ENCODE results near the gene DSP.

DNA sequence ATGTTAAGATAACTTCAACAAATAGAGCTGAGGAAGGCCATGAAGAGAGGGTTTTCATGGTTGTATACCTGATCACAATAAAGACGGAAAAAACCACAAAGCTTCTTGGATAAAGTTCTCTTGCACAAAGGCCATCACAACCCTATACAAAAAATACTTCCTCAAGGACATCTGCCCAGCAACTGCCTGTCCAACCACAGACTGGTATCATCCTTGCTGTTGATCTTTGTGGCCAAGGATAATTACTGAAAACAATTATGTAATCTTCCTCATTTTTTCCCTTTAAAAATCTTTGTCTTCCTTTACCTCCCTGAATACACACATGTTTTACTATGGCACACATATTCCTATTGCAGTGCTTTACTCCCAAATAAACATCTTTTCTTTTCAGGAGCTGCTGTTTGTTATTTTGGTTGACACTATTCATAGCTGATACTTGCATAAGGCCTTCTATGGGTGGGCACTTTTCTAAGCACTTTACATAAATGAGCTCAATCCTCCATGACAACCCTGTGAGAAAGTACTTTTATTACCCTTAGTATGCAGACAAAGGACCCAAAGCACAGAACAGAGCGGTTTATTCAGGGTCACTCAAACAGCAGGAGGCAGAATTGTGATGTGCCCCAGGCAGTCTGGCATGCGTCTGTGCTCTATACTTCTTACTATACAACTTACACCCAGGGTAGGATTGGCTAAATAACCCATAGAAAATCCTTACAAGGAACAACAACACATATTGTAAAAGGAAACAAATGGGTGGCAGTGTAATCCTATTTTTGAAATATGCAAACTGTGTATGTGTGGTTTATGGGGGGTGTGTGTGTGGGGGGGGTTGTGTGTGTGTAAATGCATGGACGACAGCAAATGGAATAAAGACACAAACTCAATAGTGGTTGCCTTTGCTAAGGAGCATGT, 83.6 kb downstream of the DSP start:
- no peak for TF ChIP-seq CTCF (IDR thresholded peaks at IDR 0.05 in 2 of 3, conservative IDR thresholded peaks at IDR 0.05 in 1 of 3; ENCODE audit: control insufficient read depth in 2 of 3, extremely low read depth in 1 of 3, insufficient read depth in 1 of 3, low read depth in 3 of 3, low read length in 3 of 3)
- no peak for TF ChIP-seq HCFC1 (IDR thresholded peaks at IDR 0.05; ENCODE audit: low read length)
